ENCODE data around the gene NGDN.
A peak's percentile ranks its signal among the peaks of the same experiment; 100 is the strongest.
"Not testable (repeated sequence)": the region's sequence is repeated elsewhere in the genome, so short reads cannot be mapped to it uniquely, and the experiment has no call there.

NGDN gene

DNA sequence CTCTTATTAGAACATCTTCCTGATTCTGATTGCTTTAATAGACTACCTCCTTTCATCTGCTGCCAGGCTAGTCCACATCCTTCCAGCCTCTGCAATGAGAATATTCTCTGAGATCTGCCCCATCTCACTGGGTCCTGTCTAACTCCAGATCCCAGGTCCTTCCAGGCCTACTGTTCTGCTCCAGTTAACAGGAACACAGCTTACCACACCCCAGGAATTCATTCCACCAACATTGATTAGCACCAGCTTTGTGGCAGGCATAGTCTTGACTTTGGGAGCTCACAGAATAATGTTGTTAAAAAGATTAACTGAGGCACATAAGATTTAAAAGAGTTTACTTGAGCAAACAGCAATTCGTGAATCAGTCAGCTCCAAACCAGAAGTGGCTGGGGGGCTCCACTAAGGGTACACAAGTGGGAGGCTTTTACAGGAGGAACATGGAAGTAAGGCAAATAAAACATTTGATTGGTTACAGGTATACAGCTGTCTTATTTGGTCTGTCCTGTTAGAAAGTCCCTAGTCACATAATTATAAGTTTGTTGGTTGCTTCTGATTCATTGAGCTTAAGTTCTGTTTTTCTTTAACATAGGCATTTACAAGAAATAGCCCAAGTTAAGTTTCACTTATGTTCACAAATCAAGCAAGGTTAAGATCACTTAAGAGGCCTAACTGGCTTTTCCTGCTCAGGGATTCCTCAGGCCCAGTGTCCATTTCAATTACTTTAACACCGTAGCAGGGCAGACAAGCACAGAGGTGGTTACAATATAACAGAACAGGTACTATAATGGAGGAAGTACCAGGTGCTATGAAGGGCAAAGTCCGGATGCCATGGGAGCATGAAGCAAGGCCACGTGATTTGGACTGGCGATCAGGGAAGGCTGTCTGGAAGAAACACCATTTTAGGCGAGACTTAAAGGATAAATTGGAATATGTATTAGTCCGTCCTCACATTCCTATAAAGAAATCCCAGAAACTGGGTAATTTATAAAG, 21.8 kb upstream of the NGDN start:
- H3K27me3 Mint-ChIP-seq = peaks cover 33 to 34% of the 10 kb centered on the region in 2 donors
- H3K4me3 Mint-ChIP-seq = no peak overlapping the region
- H3K4me1 Mint-ChIP-seq = no peaks in the 10 kb centered on the region
- no peak for DNase-seq
- no peaks in the 10 kb centered on the region for H3K36me3 Mint-ChIP-seq
- H3K9me3 Mint-ChIP-seq = no peaks in the 10 kb centered on the region
- H3K27ac Mint-ChIP-seq = no peak overlapping the region
- no peak for ATAC-seq (replicated peaks)

GRCh38 chr14:23449314-23449713, 20.2 kb upstream of the NGDN start:
- H3K27me3 Mint-ChIP-seq = peaks cover 30 to 38% of the 10 kb centered on the region in 2 donors
- H3K27ac Mint-ChIP-seq = no peak overlapping the region
- ATAC-seq (replicated peaks) = no peak
- H3K4me1 Mint-ChIP-seq = no peaks in the 10 kb centered on the region
- DNase-seq = no peak
- no peaks in the 10 kb centered on the region for H3K9me3 Mint-ChIP-seq
- H3K36me3 Mint-ChIP-seq = no peaks in the 10 kb centered on the region
- H3K4me3 Mint-ChIP-seq = no peak overlapping the region

DNA sequence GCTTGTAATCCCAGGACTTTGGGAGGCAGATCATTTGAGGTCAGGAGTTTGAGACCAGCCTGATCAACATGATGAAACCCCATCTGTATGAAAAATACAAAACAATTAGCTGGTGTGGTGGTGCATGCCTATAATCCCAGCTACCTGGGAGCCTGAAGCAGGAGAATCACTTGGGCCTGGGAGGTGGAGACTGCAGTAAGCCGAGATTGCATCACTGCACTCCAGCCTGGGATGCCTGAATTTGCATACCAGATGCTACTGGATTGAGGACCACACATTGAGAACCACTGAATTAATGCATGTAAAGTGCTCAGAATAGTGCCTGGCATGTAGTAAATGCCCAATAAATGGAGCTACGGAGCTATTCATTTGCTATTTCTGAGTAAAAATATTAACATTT, 19.1 kb upstream of the NGDN start:
- H3K27ac Mint-ChIP-seq = no peak overlapping the region
- DNase-seq (no peak), ATAC-seq (replicated peaks) (no peak)
- H3K9me3 Mint-ChIP-seq = no peaks in the 10 kb centered on the region
- no peaks in the 10 kb centered on the region for H3K4me1 Mint-ChIP-seq
- peaks cover 40 to 46% of the 10 kb centered on the region in 2 donors for H3K27me3 Mint-ChIP-seq
- H3K36me3 Mint-ChIP-seq = no peaks in the 10 kb centered on the region
- no peak overlapping the region for H3K4me3 Mint-ChIP-seq

DNA sequence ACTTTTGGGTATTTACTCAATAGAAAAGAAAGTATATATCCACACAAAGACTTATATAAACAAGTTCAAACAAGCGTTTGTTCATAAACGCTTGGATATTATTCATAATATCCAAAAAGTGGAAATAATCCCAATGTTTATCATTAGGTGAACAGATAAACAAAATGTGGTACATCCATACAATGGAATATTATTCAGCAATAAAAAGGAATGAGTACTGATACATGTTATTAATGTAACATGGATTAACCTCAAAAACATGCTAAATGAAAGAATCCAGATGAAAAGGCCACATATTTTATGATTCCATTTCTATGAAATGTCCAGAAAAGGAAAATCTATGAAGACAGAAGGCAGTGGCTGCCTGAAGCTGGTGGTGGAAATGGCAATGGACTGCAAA, 17.3 kb upstream of the NGDN start:
- DNase-seq (no peak), ATAC-seq (replicated peaks) (no peak)
- H3K9me3 Mint-ChIP-seq = no peaks in the 10 kb centered on the region
- no peak overlapping the region for H3K27ac Mint-ChIP-seq
- no peak overlapping the region for H3K4me3 Mint-ChIP-seq
- no peaks in the 10 kb centered on the region for H3K36me3 Mint-ChIP-seq
- H3K4me1 Mint-ChIP-seq = no peaks in the 10 kb centered on the region
- peaks cover 40 to 46% of the 10 kb centered on the region in 2 donors for H3K27me3 Mint-ChIP-seq

GRCh38 chr14:23454445-23454856, 15.1 kb upstream of the NGDN start:
- no peak overlapping the region for H3K27ac Mint-ChIP-seq
- no peaks in the 10 kb centered on the region for H3K9me3 Mint-ChIP-seq
- DNase-seq (no peak), ATAC-seq (replicated peaks) (no peak)
- H3K27me3 Mint-ChIP-seq = peaks cover 42 to 45% of the 10 kb centered on the region in 2 donors
- H3K4me1 Mint-ChIP-seq = no peaks in the 10 kb centered on the region
- H3K36me3 Mint-ChIP-seq = no peaks in the 10 kb centered on the region
- H3K4me3 Mint-ChIP-seq = no peak overlapping the region

DNA sequence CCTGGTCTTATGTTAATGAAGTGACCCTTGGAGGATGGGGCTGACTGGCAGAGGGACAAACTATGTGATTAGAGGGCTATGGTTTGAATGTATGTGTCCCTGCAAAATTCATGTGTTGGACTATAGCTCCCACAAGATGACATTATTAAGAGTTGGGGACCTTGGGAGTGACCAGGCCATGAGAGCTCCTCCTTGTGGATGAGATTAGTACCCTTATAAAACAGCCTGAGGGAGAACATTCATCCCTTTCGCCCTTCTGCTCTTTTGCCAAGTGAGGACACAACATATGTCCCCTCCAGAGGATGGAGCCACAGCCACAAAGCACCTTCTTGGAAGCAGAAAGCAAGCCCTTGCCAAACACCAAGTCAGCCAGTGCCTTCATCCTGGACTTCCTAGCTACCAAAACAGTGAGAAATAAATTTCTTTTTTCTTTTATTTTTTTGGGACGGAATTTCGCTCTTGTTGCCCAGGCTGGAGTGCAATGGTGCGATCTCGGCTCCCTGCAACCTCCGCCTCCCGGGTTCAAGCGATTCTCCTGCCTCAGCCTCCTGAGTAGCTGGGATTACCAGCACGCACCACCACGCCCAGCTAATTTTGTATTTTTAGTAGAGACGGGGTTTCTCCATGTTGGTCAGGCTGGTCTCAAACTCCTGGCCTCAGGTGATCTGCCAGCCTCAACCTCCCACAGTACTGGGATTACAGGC, 12.5 kb upstream of the NGDN start:
- DNase-seq; H3K4me1 Mint-ChIP-seq; H3K9me3 Mint-ChIP-seq; H3K36me3 Mint-ChIP-seq; H3K4me3 Mint-ChIP-seq; H3K27ac Mint-ChIP-seq; ATAC-seq (replicated peaks): not testable (repeated sequence)
- peaks cover 35 to 39% of the 10 kb centered on the region in 2 donors for H3K27me3 Mint-ChIP-seq

- DNase-seq (no peak), ATAC-seq (replicated peaks) (no peak)
- Mint-ChIP-seq H3K36me3 (no peaks in the 10 kb centered on the region), H3K4me3 (no peak overlapping the region), H3K27me3 (peaks cover 34 to 35% of the 10 kb centered on the region in 2 donors), H3K9me3 (no peaks in the 10 kb centered on the region), H3K27ac (no peak overlapping the region), H3K4me1 (no peaks in the 10 kb centered on the region)
Measured at GRCh38 chr14:23457587-23458445, 11.7 kb upstream of the NGDN start.

DNA sequence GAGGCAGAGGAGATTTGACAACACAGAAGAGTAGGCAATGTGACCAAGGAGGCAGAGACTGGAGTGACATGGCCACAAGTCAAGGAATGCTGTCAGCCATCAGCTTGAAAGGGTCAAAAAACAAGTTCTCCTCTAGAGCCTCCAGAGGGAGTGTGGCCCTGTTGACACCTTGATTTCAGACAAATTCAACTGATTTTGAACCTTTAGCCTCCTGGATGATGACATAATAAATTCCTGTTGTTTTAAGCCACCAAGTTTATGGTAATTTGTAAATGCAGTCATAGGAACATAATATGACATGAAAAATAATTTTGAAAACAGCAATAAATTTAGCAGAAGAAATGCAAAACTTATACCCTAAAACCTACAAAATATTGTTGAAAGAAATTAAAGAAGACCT, 8.5 kb upstream of the NGDN start:
- Mint-ChIP-seq H3K36me3 (no peaks in the 10 kb centered on the region), H3K27me3 (peaks cover 14 to 16% of the 10 kb centered on the region in 2 donors), H3K4me3 (no peak overlapping the region), H3K9me3 (no peaks in the 10 kb centered on the region), H3K27ac (no peak overlapping the region), H3K4me1 (no peaks in the 10 kb centered on the region)
- no peak for DNase-seq
- no peak for ATAC-seq (replicated peaks)

GRCh38 chr14:23464700-23465099, 4.8 kb upstream of the NGDN start:
- H3K9me3 Mint-ChIP-seq = no peaks in the 10 kb centered on the region
- ATAC-seq (replicated peaks) = no peak
- no peak for DNase-seq
- H3K4me1 Mint-ChIP-seq = no peaks in the 10 kb centered on the region
- peaks cover 3 to 6% of the 10 kb centered on the region in 2 donors for H3K27me3 Mint-ChIP-seq
- no peaks in the 10 kb centered on the region for H3K36me3 Mint-ChIP-seq
- no peak overlapping the region for H3K27ac Mint-ChIP-seq
- no peak overlapping the region for H3K4me3 Mint-ChIP-seq

GRCh38 chr14:23465261-23465660, 4.2 kb upstream of the NGDN start:
- Mint-ChIP-seq H3K9me3 (no peaks in the 10 kb centered on the region), H3K4me3 (no peak overlapping the region), H3K27ac (no peak overlapping the region), H3K4me1 (no peaks in the 10 kb centered on the region), H3K27me3 (no peaks in the 10 kb centered on the region), H3K36me3 (no peaks in the 10 kb centered on the region)
- ATAC-seq (replicated peaks) (no peak), DNase-seq (no peak)

DNA sequence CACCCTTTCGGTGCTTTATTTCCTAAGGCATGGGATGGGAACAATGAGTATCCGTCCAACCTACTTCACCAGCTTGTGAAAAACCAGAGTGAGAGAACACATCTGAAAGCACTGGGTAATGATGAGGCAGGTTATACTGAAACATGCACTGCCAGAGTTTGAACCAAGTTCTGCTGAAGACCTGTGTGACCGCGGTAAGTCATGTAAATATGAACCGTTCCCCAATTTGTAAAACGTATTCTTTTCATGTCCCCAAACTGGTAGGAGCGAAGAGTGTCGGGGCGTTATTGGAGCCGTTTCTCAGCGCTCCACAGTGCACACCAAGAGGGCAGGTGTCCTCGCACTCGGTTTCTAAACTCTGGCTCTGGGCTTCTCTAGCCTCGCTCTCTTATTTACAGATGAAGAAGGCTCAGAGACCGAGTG, 788 bp upstream of the NGDN start:
- Mint-ChIP-seq H3K4me3 (no peak overlapping the region), H3K27me3 (no peaks in the 10 kb centered on the region), H3K4me1 (peaks cover 5 to 7% of the 10 kb centered on the region in 2 donors), H3K9me3 (no peaks in the 10 kb centered on the region), H3K27ac (no peak overlapping the region), H3K36me3 (peaks cover 8 to 10% of the 10 kb centered on the region in 2 donors)
- ATAC-seq (replicated peaks) (peak; percentile 2 to 5), DNase-seq (no peak)

- H3K9me3 Mint-ChIP-seq = no peaks in the 10 kb centered on the region
- H3K4me1 Mint-ChIP-seq = peaks cover 5 to 7% of the 10 kb centered on the region in 2 donors
- H3K4me3 Mint-ChIP-seq = peak overlapping the region in 1 of 2 donors; percentile 44
- no peak for DNase-seq
- no peaks in the 10 kb centered on the region for H3K27me3 Mint-ChIP-seq
- peak; percentile 12 to 16 for ATAC-seq (replicated peaks)
- H3K27ac Mint-ChIP-seq = peak overlapping the region; percentile 42
- H3K36me3 Mint-ChIP-seq = peaks cover 12 to 15% of the 10 kb centered on the region in 2 donors
Measured at GRCh38 chr14:23469906-23470403, 452 bp downstream of the NGDN start.

- Mint-ChIP-seq H3K4me3 (peak overlapping the region in 1 of 2 donors; percentile 38), H3K4me1 (peaks cover 5 to 7% of the 10 kb centered on the region in 2 donors), H3K36me3 (peaks cover 14 to 20% of the 10 kb centered on the region in 2 donors), H3K27ac (no peak overlapping the region), H3K27me3 (no peaks in the 10 kb centered on the region), H3K9me3 (no peaks in the 10 kb centered on the region)
- DNase-seq = no peak
- ATAC-seq (replicated peaks) = no peak
Measured at GRCh38 chr14:23470947-23471346, 1.4 kb downstream of the NGDN start.

Measured in stimulated activated naive B cell treated with anti-CD40 and anti-IgM and Interleukin-4, amounts not matched to agents 10 μg/mL and 1 μg/mL and 100 μg/mL, for 72 hours (primary cell).